Mammary epithelial cell (primary cell): ENCODE measurements around the gene PIP5K1C.

Experiments
- CTCF ChIP-seq, 2 donors: IDR thresholded peaks in 1 of 2; conservative IDR thresholded peaks in 1 of 2; 2 replicates each; pipeline ENCODE4 v1.5.1; 2011 to 2012; ENCODE audit warnings: inconsistent platforms in 2 of 2, low read length in 2 of 2, mild to moderate bottlenecking in 2 of 2, control low read depth in 1 of 2, low read depth in 1 of 2; ENCODE audit not compliant: insufficient read depth in 1 of 2; ENCODE audit errors: extremely low read depth in 1 of 2
- EZH2 ChIP-seq: IDR thresholded peaks from 2 replicates; pipeline ENCODE4 v1.6.1; 2012; ENCODE audit warnings: low read length, inconsistent platforms, borderline replicate concordance

DNA sequence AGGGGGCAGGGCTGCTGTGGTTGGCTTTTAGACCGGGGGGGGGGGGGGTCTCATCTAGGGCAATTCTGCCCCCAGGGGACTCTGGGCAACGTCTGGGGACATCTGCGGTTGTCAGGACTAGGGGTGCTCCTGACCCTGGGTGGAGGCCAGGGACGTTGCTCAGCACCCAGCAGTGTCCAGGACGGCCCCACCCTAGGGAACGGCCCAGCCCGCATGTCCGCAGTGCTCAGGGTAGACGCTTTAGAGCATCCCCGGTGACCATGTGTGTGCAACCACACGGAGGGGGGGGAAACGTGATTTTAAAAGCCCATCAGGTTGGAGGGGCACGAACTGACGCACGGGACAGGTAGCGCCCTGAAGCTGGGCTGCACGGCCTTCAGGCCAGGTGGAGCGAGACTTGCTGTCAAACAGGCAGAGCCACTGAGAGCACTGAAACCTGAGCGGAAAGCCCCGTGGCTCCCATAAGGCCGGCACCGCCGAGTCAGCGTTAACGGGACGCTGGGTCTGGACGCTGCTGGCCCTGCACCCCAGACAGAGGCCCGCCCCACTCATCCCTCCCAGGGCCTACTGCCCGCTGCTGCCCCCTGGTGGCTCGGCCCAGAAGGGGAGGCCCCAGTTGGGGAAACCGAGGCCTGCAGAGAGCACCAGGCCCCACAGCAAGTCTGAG lies 82.0 kb downstream of the PIP5K1C start:
- TF ChIP-seq EZH2 (no peak), CTCF (conservative IDR thresholded peaks at IDR 0.05 in 1 of 2, IDR thresholded peaks at IDR 0.05 in 1 of 2; ENCODE audit: extremely low read depth in 1 of 2, insufficient read depth in 1 of 2, low read depth in 1 of 2, low read length in 2 of 2) (peak; percentile 70 to 91)
